ENCODE results near the gene RFX7. TPM values are rescaled to one million over a fixed set of nuclear protein-coding genes. Genes with fewer than 3 reads are reported as not detected.

RFX7 gene
- total and polyA plus RNA-seq, 2 of the 4 experiments (the other 2 are of a cell fraction), result 4.1 to 10.6 TPM

GRCh38 chr15:56042982-56043980 lies 200.4 kb downstream of the RFX7 start (continued):
- TF ChIP-seq MXI1 (IDR thresholded peaks at IDR 0.05; ENCODE audit: borderline replicate concordance, low read depth, low read length), result no peak
- no peak for TF ChIP-seq RAD21 (IDR thresholded peaks at IDR 0.05; ENCODE audit: low read length)

- peak overlapping the region; percentile 78 for H2BK120ac ChIP-seq (ENCODE audit: low read depth, low read length)
- ChIA-PET CTCF (no interaction called here), POLR2A (ENCODE audit: unreplicated experiment) (no interaction called here)
- ATAC-seq (ENCODE audit: low read depth) (no peak), DNase-seq (no peak)
- peak overlapping the region; percentile 22 to 36; a peak in 1 of 4 replicates for H4K8ac ChIP-seq (ENCODE audit: low read depth in 2 of 2, low read length in 2 of 2)
- H3K36me3 ChIP-seq (ENCODE audit: control insufficient read depth, insufficient read depth, low read length), result no peaks in the 10 kb centered on the region
- peak overlapping the region; percentile 79; the same call in 1 of the 2 replicates for H3K18ac ChIP-seq (ENCODE audit: low read depth, low read length)
- peak overlapping the region; percentile 20; the same call in 1 of the 2 replicates for H4K5ac ChIP-seq (ENCODE audit: low read depth, low read length)
- no peaks in the 10 kb centered on the region for H3K9me3 ChIP-seq (ENCODE audit: control insufficient read depth, insufficient read depth, low read length)
- peak overlapping the region; percentile 52 for H2BK5ac ChIP-seq (ENCODE audit: low read depth, low read length, poor library complexity, severe bottlenecking)
- no peak overlapping the region for H3K27ac ChIP-seq (ENCODE audit: insufficient read depth, low read length)
- no peaks in the 10 kb centered on the region for H3K27me3 ChIP-seq (ENCODE audit: control insufficient read depth, insufficient read depth, low read length)
- H2AK5ac ChIP-seq (ENCODE audit: low read depth, low read length), result peak overlapping the region; percentile 90; the same call in 1 of the 2 replicates
- H3K4me1 ChIP-seq (ENCODE audit: control insufficient read depth, insufficient read depth, low read length), result peaks cover 16% of the 10 kb centered on the region
- no peak overlapping the region for H3K4me2 ChIP-seq (ENCODE audit: low read depth, low read length)
- H4K20me1 ChIP-seq (ENCODE audit: insufficient read depth, low read length), result no peaks in the 10 kb centered on the region
- in situ Hi-C loops (cut with MboI; ENCODE audit: low sequenced_read_pairs), result no loop called here
- no peaks in the 10 kb centered on the region for H3K79me1 ChIP-seq (ENCODE audit: low read depth in 1 of 2, low read length in 2 of 2)
- H2BK20ac ChIP-seq (ENCODE audit: low read depth, low read length), result peak overlapping the region; percentile 85
- no peak overlapping the region for H2AFZ ChIP-seq (replicated peaks; ENCODE audit: low read length, poor library complexity)
- WGBS, 2 experiments (ENCODE audit: extremely low coverage in 2 of 2, insufficient read length in 1 of 2), result no CpG with 5 or more reads among the region's 4 CpGs
- H3K56ac ChIP-seq (ENCODE audit: extremely low read depth, insufficient read depth, low read length), result no peak overlapping the region
- no peak overlapping the region for H3K4me3 ChIP-seq (ENCODE audit: insufficient read depth, low read depth, low read length)
- 0 out of 2 replicates have a peak overlapping the region, but pooled peaks have one; percentile 11 for H3K23ac ChIP-seq (ENCODE audit: low read depth, low read length)
- dilution Hi-C loops (cut with HindIII; ENCODE audit: low sequenced_read_pairs, unreplicated experiment), result no loop called here
- peak overlapping the region; percentile 87; the same call in 2 of the 3 replicates for H2BK15ac ChIP-seq (ENCODE audit: low read depth, low read length)
- H3K4ac ChIP-seq (ENCODE audit: low read depth, low read length), result peak overlapping the region; percentile 68; the same call in 1 of the 2 replicates
- H4K91ac ChIP-seq (ENCODE audit: insufficient read depth, low read depth, low read length), result peak overlapping the region; percentile 66; the same call in 1 of the 2 replicates
- peak overlapping the region; percentile 71 for H3K14ac ChIP-seq (replicated peaks; ENCODE audit: low read depth, low read length)
- no TSS peak for BruUV-seq (replicated peaks)
- peaks cover 18% of the 10 kb centered on the region for H3K9me1 ChIP-seq (ENCODE audit: insufficient read depth, low read length)
- no peak overlapping the region for H2AK9ac ChIP-seq (replicated peaks; ENCODE audit: low read depth, low read length, poor library complexity)
- TF ChIP-seq MAZ (IDR thresholded peaks at IDR 0.05; ENCODE audit: borderline replicate concordance, low read depth, low read length) (no peak), BHLHE40 (IDR thresholded peaks at IDR 0.05; ENCODE audit: low read depth, low read length) (no peak), RFX5 (IDR thresholded peaks at IDR 0.05; ENCODE audit: low read depth, low read length) (no peak), MXI1 (IDR thresholded peaks at IDR 0.05; ENCODE audit: borderline replicate concordance, low read depth, low read length) (no peak), POLR2A (IDR thresholded peaks at IDR 0.05; ENCODE audit: low read depth, low read length) (no peak), MAFK (IDR thresholded peaks at IDR 0.05; ENCODE audit: low read depth, low read length) (no peak), RAD21 (IDR thresholded peaks at IDR 0.05; ENCODE audit: low read length) (no peak), CHD1 (IDR thresholded peaks at IDR 0.05; ENCODE audit: low read depth, low read length) (no peak), SMC3 (IDR thresholded peaks at IDR 0.05; ENCODE audit: low read depth, low read length) (no peak), CEBPB (IDR thresholded peaks at IDR 0.05; ENCODE audit: low read depth, low read length) (no peak)
- TF ChIP-seq, protein P1, sequence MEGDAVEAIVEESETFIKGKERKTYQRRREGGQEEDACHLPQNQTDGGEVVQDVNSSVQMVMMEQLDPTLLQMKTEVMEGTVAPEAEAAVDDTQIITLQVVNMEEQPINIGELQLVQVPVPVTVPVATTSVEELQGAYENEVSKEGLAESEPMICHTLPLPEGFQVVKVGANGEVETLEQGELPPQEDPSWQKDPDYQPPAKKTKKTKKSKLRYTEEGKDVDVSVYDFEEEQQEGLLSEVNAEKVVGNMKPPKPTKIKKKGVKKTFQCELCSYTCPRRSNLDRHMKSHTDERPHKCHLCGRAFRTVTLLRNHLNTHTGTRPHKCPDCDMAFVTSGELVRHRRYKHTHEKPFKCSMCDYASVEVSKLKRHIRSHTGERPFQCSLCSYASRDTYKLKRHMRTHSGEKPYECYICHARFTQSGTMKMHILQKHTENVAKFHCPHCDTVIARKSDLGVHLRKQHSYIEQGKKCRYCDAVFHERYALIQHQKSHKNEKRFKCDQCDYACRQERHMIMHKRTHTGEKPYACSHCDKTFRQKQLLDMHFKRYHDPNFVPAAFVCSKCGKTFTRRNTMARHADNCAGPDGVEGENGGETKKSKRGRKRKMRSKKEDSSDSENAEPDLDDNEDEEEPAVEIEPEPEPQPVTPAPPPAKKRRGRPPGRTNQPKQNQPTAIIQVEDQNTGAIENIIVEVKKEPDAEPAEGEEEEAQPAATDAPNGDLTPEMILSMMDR (conservative IDR thresholded peaks at IDR 0.05; ENCODE audit: low read depth, low read length), result no peak
- no peak overlapping the region for H3K9ac ChIP-seq (ENCODE audit: low read depth, low read length)
- intact Hi-C loops (cut with micrococcal nuclease), result no loop called here
Measured at GRCh38 chr15:56042498-56042897, 201.2 kb downstream of the RFX7 start.
